ENCODE results near the gene RAB22A.

- TF ChIP-seq, protein P1, sequence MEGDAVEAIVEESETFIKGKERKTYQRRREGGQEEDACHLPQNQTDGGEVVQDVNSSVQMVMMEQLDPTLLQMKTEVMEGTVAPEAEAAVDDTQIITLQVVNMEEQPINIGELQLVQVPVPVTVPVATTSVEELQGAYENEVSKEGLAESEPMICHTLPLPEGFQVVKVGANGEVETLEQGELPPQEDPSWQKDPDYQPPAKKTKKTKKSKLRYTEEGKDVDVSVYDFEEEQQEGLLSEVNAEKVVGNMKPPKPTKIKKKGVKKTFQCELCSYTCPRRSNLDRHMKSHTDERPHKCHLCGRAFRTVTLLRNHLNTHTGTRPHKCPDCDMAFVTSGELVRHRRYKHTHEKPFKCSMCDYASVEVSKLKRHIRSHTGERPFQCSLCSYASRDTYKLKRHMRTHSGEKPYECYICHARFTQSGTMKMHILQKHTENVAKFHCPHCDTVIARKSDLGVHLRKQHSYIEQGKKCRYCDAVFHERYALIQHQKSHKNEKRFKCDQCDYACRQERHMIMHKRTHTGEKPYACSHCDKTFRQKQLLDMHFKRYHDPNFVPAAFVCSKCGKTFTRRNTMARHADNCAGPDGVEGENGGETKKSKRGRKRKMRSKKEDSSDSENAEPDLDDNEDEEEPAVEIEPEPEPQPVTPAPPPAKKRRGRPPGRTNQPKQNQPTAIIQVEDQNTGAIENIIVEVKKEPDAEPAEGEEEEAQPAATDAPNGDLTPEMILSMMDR (IDR thresholded peaks at IDR 0.05; ENCODE audit: insufficient read depth, low read length) = no peak
- TF ChIP-seq REST (IDR thresholded peaks at IDR 0.05; ENCODE audit: insufficient replicate concordance, low read depth) (no peak), GABPA (IDR thresholded peaks at IDR 0.05; ENCODE audit: low read depth) (no peak), POLR2AphosphoS5 (IDR thresholded peaks at IDR 0.05; ENCODE audit: low read depth) (no peak)
Observed at GRCh38 chr20:58308680-58309527, 611 bp upstream of the RAB22A start.
